ENCODE measurements around the gene BMPR1B. TPM values are rescaled to one million over a fixed set of nuclear protein-coding genes. Genes with fewer than 3 reads are reported as not detected.

Gene BMPR1B
- 29.6 and 34.4 TPM in 2 replicates for polyA plus RNA-seq

GRCh38 chr4:94757192-94758140, at the start of gene BMPR1B:
Gene BMPR1B (plus strand): TSS chr4:94757955. CDS start chr4:95104425, 346,470 bp downstream.

Measured in Purkinje cell (primary cell).